H9 (cell line): ENCODE data around the gene PIK3C3. TPM values are rescaled to one million over a fixed set of nuclear protein-coding genes. Genes with fewer than 3 reads are reported as not detected.

Experiments used
- DNase-seq: peaks from one replicate; pipeline ENCODE4 v3.0.0-alpha.2; 2017
- H2AFZ ChIP-seq: one replicate; pipeline ENCODE4 v1.6.1; 2013; ENCODE audit warnings: mild to moderate bottlenecking, low read length, control low read depth, moderate library complexity
- H2AK5ac ChIP-seq: 2 replicates; pipeline ENCODE4 v1.6.1; 2013; ENCODE audit warnings: low read length, control low read depth, mixed read lengths; ENCODE audit not compliant: insufficient read length
- H2BK120ac ChIP-seq: one replicate; pipeline ENCODE4 v1.6.1; 2013; ENCODE audit warnings: low read depth, mild to moderate bottlenecking, low read length, control low read depth, inconsistent platforms; ENCODE audit not compliant: poor library complexity, severe bottlenecking
- H2BK12ac ChIP-seq: 2 replicates; pipeline ENCODE4 v1.6.1; 2013; ENCODE audit warnings: low read length, control low read depth, mixed read lengths, low read depth; ENCODE audit not compliant: insufficient read length
- H2BK15ac ChIP-seq: 2 replicates; pipeline ENCODE4 v1.6.1; 2013; ENCODE audit warnings: low read depth, low read length, control low read depth
- H2BK20ac ChIP-seq: one replicate; pipeline ENCODE4 v1.6.1; 2013; ENCODE audit warnings: low read depth, mild to moderate bottlenecking, low read length, control low read depth, inconsistent platforms; ENCODE audit not compliant: poor library complexity, severe bottlenecking
- H2BK5ac ChIP-seq: 2 replicates; pipeline ENCODE4 v1.6.1; 2013; ENCODE audit warnings: low read length, control low read depth, mixed read lengths; ENCODE audit not compliant: insufficient read length
- H3K14ac ChIP-seq: 2 replicates; pipeline ENCODE4 v1.6.1; 2013; ENCODE audit warnings: low read length, control low read depth; ENCODE audit not compliant: insufficient read depth
- H3K18ac ChIP-seq: 2 replicates; pipeline ENCODE4 v1.6.1; 2013; ENCODE audit warnings: low read depth, mild to moderate bottlenecking, mixed read lengths, low read length, control low read depth; ENCODE audit not compliant: insufficient read length
- H3K23ac ChIP-seq: 2 replicates; pipeline ENCODE4 v1.6.1; 2013; ENCODE audit warnings: low read length, control low read depth, mixed read lengths, low read depth; ENCODE audit not compliant: insufficient read length
- H3K23me2 ChIP-seq: 2 replicates; pipeline ENCODE4 v1.6.1; 2013; ENCODE audit warnings: low read depth, mild to moderate bottlenecking, mixed read lengths, low read length, control low read depth; ENCODE audit not compliant: insufficient read length, poor library complexity, severe bottlenecking
- H3K27ac ChIP-seq: 2 replicates; pipeline ENCODE4 v1.5.1; 2013; ENCODE audit warnings: low read length, control low read depth, mixed read lengths, low read depth; ENCODE audit not compliant: insufficient read length
- H3K27me3 ChIP-seq: 2 replicates; pipeline ENCODE4 v1.6.1; 2013; ENCODE audit warnings: low read length, control low read depth, inconsistent platforms; ENCODE audit not compliant: insufficient read depth
- H3K4ac ChIP-seq: 2 replicates; pipeline ENCODE4 v1.6.1; 2013; ENCODE audit warnings: low read depth, mild to moderate bottlenecking, control low read depth, inconsistent platforms, low read length, moderate library complexity
- H3K4me1 ChIP-seq: 2 replicates; pipeline ENCODE4 v1.6.1; 2013; ENCODE audit warnings: low read length, control low read depth, inconsistent platforms; ENCODE audit not compliant: insufficient read depth
- H3K4me2 ChIP-seq: 2 replicates; pipeline ENCODE4 v1.6.1; 2013; ENCODE audit warnings: low read length, control low read depth, mixed read lengths; ENCODE audit not compliant: insufficient read length, insufficient read depth
- H3K56ac ChIP-seq: 2 replicates; pipeline ENCODE4 v1.6.1; 2013; ENCODE audit warnings: low read depth, mild to moderate bottlenecking, mixed read lengths, low read length, control low read depth; ENCODE audit not compliant: insufficient read length
- H3K79me1 ChIP-seq: 2 replicates; pipeline ENCODE4 v1.6.1; 2013; ENCODE audit warnings: low read depth, mild to moderate bottlenecking, moderate library complexity, low read length, control low read depth, inconsistent platforms; ENCODE audit not compliant: insufficient read depth, poor library complexity, severe bottlenecking
- H3K79me2 ChIP-seq: 2 replicates; pipeline ENCODE4 v1.6.1; 2013; ENCODE audit warnings: low read length, control low read depth, inconsistent platforms; ENCODE audit not compliant: insufficient read depth
- H3K9ac ChIP-seq: 2 replicates; pipeline ENCODE4 v1.6.1; 2013; ENCODE audit warnings: low read length, control low read depth, mixed read lengths; ENCODE audit not compliant: insufficient read length; ENCODE audit errors: extremely low read depth
- H3K9me3 ChIP-seq: one replicate; pipeline ENCODE4 v1.6.1; 2013; ENCODE audit warnings: low read depth, low read length, inconsistent platforms; ENCODE audit not compliant: control insufficient read depth
- H3T11ph ChIP-seq: one replicate; pipeline ENCODE4 v1.6.1; 2013; ENCODE audit warnings: mild to moderate bottlenecking, low read length, control low read depth, inconsistent platforms
- H4K20me1 ChIP-seq: one replicate; pipeline ENCODE4 v1.6.1; 2013; ENCODE audit not compliant: control insufficient read depth, insufficient read length, insufficient read depth
- H4K5ac ChIP-seq: 2 replicates; pipeline ENCODE4 v1.6.1; 2013; ENCODE audit warnings: low read depth, mild to moderate bottlenecking, mixed read lengths, low read length, control low read depth; ENCODE audit not compliant: insufficient read length
- H4K8ac ChIP-seq: replicated peaks from 2 replicates; pipeline ENCODE4 v1.6.1; 2013; ENCODE audit warnings: low read length, control low read depth, mixed read lengths, low read depth; ENCODE audit not compliant: insufficient read length
- H4K91ac ChIP-seq: 2 replicates; pipeline ENCODE4 v1.6.1; 2013; ENCODE audit warnings: low read depth, mild to moderate bottlenecking, moderate library complexity, mixed read lengths, low read length, control low read depth; ENCODE audit not compliant: insufficient read length
- H3K27ac Mint-ChIP-seq, 3 experiments: 2 replicates in 2 of 3; 3 replicates in 1 of 3; pipeline ENCODE4 v1.8.0; 2020 to 2021; ENCODE audit warnings: mixed read lengths in 3 of 3, mild to moderate bottlenecking in 1 of 3, moderate library complexity in 1 of 3
- H3K27me3 Mint-ChIP-seq: 2 replicates; pipeline ENCODE4 v1.8.0; 2021; ENCODE audit warnings: low read depth, mild to moderate bottlenecking, moderate library complexity, mixed read lengths
- H3K36me3 Mint-ChIP-seq, 3 experiments: 2 replicates in 2 of 3; 3 replicates in 1 of 3; pipeline ENCODE4 v1.8.0; 2020 to 2021; ENCODE audit warnings: low read depth in 3 of 3, mixed read lengths in 3 of 3; ENCODE audit not compliant: insufficient read depth in 1 of 3
- H3K4me1 Mint-ChIP-seq, 2 experiments: 2 replicates each; pipeline ENCODE4 v1.8.0; 2020; ENCODE audit warnings: mixed read lengths in 2 of 2
- H3K4me3 Mint-ChIP-seq, 2 experiments: 2 replicates in 1 of 2; 3 replicates in 1 of 2; pipeline ENCODE4 v1.8.0; 2020 to 2021; ENCODE audit warnings: mild to moderate bottlenecking in 2 of 2, mixed read lengths in 2 of 2, moderate library complexity in 1 of 2
- H3K9me3 Mint-ChIP-seq, 2 experiments: 2 replicates in 1 of 2; 3 replicates in 1 of 2; pipeline ENCODE4 v1.8.0; 2020; ENCODE audit warnings: mild to moderate bottlenecking in 2 of 2, mixed read lengths in 2 of 2, moderate library complexity in 1 of 2
- CTCF ChIP-seq: fragments of 200-600 bp; sonication (generic); conservative IDR thresholded peaks from 3 replicates; pipeline ENCODE4 v1.8.0; 2021; ENCODE audit warnings: antibody characterized with exemption, mild to moderate bottlenecking
- WGBS: extraction: QIAGEN DNeasy Blood & Tissue Kit; methylation state at CpG from one replicate; pipeline ENCODE4 v1.1.7; 2013; ENCODE audit warnings: missing lambda C conversion rate, low lambda C conversion rate, mixed read lengths; ENCODE audit not compliant: insufficient read length; ENCODE audit errors: extremely low coverage; 5-methylcytosine and 5-hydroxymethylcytosine counted together
- total RNA-seq: library from RNA; stranded (reverse); gene quantifications from 2 replicates; pipeline ENCODE4 v1.2.1, GENCODE V29; 2021

PIK3C3 gene
- total RNA-seq, 1 experiment from 2014 or later, result 48.8 TPM

- H3K23ac ChIP-seq, result no peak overlapping the region
- H2AFZ ChIP-seq, result no peak overlapping the region
- no peak overlapping the region for H3K27ac Mint-ChIP-seq
- H3K4me2 ChIP-seq, result no peak overlapping the region
- no peaks in the 10 kb centered on the region for H3K23me2 ChIP-seq
- peaks cover 3 to 6% of the 10 kb centered on the region in 2 experiments for H3K4me1 Mint-ChIP-seq
- H2BK20ac ChIP-seq, result no peak overlapping the region
- no peak overlapping the region for H2BK12ac ChIP-seq
- no peaks in the 10 kb centered on the region for H3K4me1 ChIP-seq
- H4K8ac ChIP-seq, result no peak overlapping the region
- no peak overlapping the region for H2BK5ac ChIP-seq
- H4K91ac ChIP-seq, result no peak overlapping the region
- H3K27me3 ChIP-seq, result no peaks in the 10 kb centered on the region
- peaks cover 1 to 31% (median 23%) of the 10 kb centered on the region in 3 experiments; a peak in 5 of 7 replicates for H3K36me3 Mint-ChIP-seq
- H3K9ac ChIP-seq, result no peak overlapping the region
- H2BK120ac ChIP-seq, result no peak overlapping the region
- no peak overlapping the region for H3K27ac ChIP-seq
- no peak overlapping the region for H2BK15ac ChIP-seq
- DNase-seq, result no peak
- no peak overlapping the region for H2AK5ac ChIP-seq
- H3K9me3 ChIP-seq, result no peaks in the 10 kb centered on the region
- no peaks in the 10 kb centered on the region for H3K79me2 ChIP-seq
- no peaks in the 10 kb centered on the region for H3K79me1 ChIP-seq
- no peaks in the 10 kb centered on the region for H3K27me3 Mint-ChIP-seq
- H3K4me3 Mint-ChIP-seq, result no peak overlapping the region
- H4K20me1 ChIP-seq, result no peaks in the 10 kb centered on the region
- H3K4ac ChIP-seq, result no peak overlapping the region
- WGBS, result no CpG with 5 or more reads among the region's 2 CpGs
- no peak overlapping the region for H4K5ac ChIP-seq
- no peak overlapping the region for H3K14ac ChIP-seq
- TF ChIP-seq CTCF, result no peak
- no peak overlapping the region for H3T11ph ChIP-seq
- no peak overlapping the region for H3K56ac ChIP-seq
- H3K18ac ChIP-seq, result no peak overlapping the region
- no peaks in the 10 kb centered on the region for H3K9me3 Mint-ChIP-seq
These were observed 37.0 kb downstream of the PIK3C3 start for GRCh38 chr18:41992066-41992465.
